Adrenal gland (tissue), 5 donors: ENCODE data around the gene FBXW5.

Experiments
- CTCF ChIP-seq, 6 experiments: fragments of 450-650 bp in 4 of 6; fragments of 200-600 bp in 2 of 6; sonication (generic) in 1 of 6; IDR thresholded peaks; 1 replicate in 5 of 6; 2 replicates in 1 of 6; pipeline versions ENCODE4 v1.5.1 to v1.8.0; 2016 to 2021; ENCODE audit warnings: antibody characterized with exemption in 6 of 6, mild to moderate bottlenecking in 2 of 6, moderate library complexity in 1 of 6
- POLR2A ChIP-seq, 2 donors: fragments of 450-650 bp; IDR thresholded peaks; one replicate each; pipeline ENCODE4 v1.6.1; 2017; ENCODE audit warnings: antibody characterized with exemption in 2 of 2, mild to moderate bottlenecking in 2 of 2, moderate library complexity in 1 of 2
- donor health status: DM: no; HTN: no; CAD: no.

- TF ChIP-seq POLR2A (IDR thresholded peaks at IDR 0.05), result no peak
- no peak for TF ChIP-seq CTCF (IDR thresholded peaks at IDR 0.05)
Observed at GRCh38 chr9:136970361-136970760, 25.8 kb upstream of the FBXW5 start.
